ENCODE measurements around the gene AGR3. TPM values are rescaled to one million over a fixed set of nuclear protein-coding genes. Genes with fewer than 3 reads are reported as not detected.

Gene AGR3
- polyA plus RNA-seq, 4 donors: 1.8 to 5.5 (median 2.5) TPM

GRCh38 chr7:16838891-16839290, 42.9 kb downstream of the AGR3 start:
- no peak for DNase-seq (ENCODE audit: low read depth in 4 of 4, low spot score in 2 of 4)

- no peak for DNase-seq (ENCODE audit: low read depth in 4 of 4, low spot score in 2 of 4)
Observed at GRCh38 chr7:16838386-16838785, 43.4 kb downstream of the AGR3 start.

- DNase-seq (ENCODE audit: low read depth in 4 of 4, low spot score in 2 of 4): no peak
Observed at GRCh38 chr7:16836481-16836880, 45.3 kb downstream of the AGR3 start.

GRCh38 chr7:16833373-16833772, 48.4 kb downstream of the AGR3 start:
- DNase-seq (ENCODE audit: low read depth in 4 of 4, low spot score in 2 of 4): no peak

GRCh38 chr7:16826060-16826459, 55.7 kb downstream of the AGR3 start:
- DNase-seq (ENCODE audit: low read depth in 4 of 4, low spot score in 2 of 4): no peak

GRCh38 chr7:16822029-16822428, 59.8 kb downstream of the AGR3 start:
- DNase-seq (ENCODE audit: low read depth in 4 of 4, low spot score in 2 of 4): no peak

GRCh38 chr7:16818732-16819131, 63.1 kb downstream of the AGR3 start:
- DNase-seq (ENCODE audit: low read depth in 4 of 4, low spot score in 2 of 4): no peak

GRCh38 chr7:16817536-16817935, 64.2 kb downstream of the AGR3 start:
- DNase-seq (ENCODE audit: low read depth in 4 of 4, low spot score in 2 of 4): no peak

- no peak for DNase-seq (ENCODE audit: low read depth in 4 of 4, low spot score in 2 of 4)
Observed at GRCh38 chr7:16816824-16817223, 65.0 kb downstream of the AGR3 start.

GRCh38 chr7:16815001-16815400, 66.8 kb downstream of the AGR3 start:
- no peak for DNase-seq (ENCODE audit: low read depth in 4 of 4, low spot score in 2 of 4)

GRCh38 chr7:16813232-16813616, 68.6 kb downstream of the AGR3 start:
- no peak for DNase-seq (ENCODE audit: low read depth in 4 of 4, low spot score in 2 of 4)

GRCh38 chr7:16812542-16813231, 69.1 kb downstream of the AGR3 start:
- DNase-seq (ENCODE audit: low read depth in 4 of 4, low spot score in 2 of 4): no peak

GRCh38 chr7:16811551-16811950, 70.2 kb downstream of the AGR3 start:
- no peak for DNase-seq (ENCODE audit: low read depth in 4 of 4, low spot score in 2 of 4)

GRCh38 chr7:16810573-16810972, 71.2 kb downstream of the AGR3 start:
- DNase-seq (ENCODE audit: low read depth in 4 of 4, low spot score in 2 of 4): no peak

- DNase-seq (ENCODE audit: low read depth in 4 of 4, low spot score in 2 of 4): no peak
Observed at GRCh38 chr7:16810112-16810511, 71.7 kb downstream of the AGR3 start.

Other genes starting within 250 kb of the AGR3 start
- 10 to 100 TPM; 27.5 to 36.7 (median 33.8) TPM for gene ANKMY2, start 236.2 kb downstream of the AGR3 start, polyA plus RNA-seq (ENCODE audit: insufficient read length in 4 of 4)
- gene BZW2, start 235.8 kb downstream of the AGR3 start, polyA plus RNA-seq (ENCODE audit: insufficient read length in 4 of 4): 10 to 100 TPM; 69.0 to 82.1 (median 73.8) TPM
- 10 to 100 TPM; 24.3 to 34.3 (median 27.0) TPM for gene TSPAN13, start 128.2 kb downstream of the AGR3 start, polyA plus RNA-seq (ENCODE audit: insufficient read length in 4 of 4)
- 10 to 100 TPM; 48.9 to 70.8 (median 61.4) TPM for gene AGR2, start 77.0 kb downstream of the AGR3 start, polyA plus RNA-seq (ENCODE audit: insufficient read length in 4 of 4)

Measured in left renal cortex interstitium (tissue), 4 donors.